Muscle of leg (tissue), 11 donors: ENCODE measurements around the gene RELB. TPM values are rescaled to one million over a fixed set of nuclear protein-coding genes. Genes with fewer than 3 reads are reported as not detected.

Experiments
- DNase-seq: peaks from one replicate; pipeline ENCODE4 v3.0.0; 2013
- H3K27ac ChIP-seq: one replicate; pipeline ENCODE4 v1.5.1; 2013; ENCODE audit warnings: mild to moderate bottlenecking, low read length, control low read depth
- H3K27me3 ChIP-seq: one replicate; pipeline ENCODE4 v1.6.1; 2013; ENCODE audit warnings: low read length; ENCODE audit not compliant: control insufficient read depth, insufficient read depth
- H3K36me3 ChIP-seq: one replicate; pipeline ENCODE4 v1.6.1; 2013; ENCODE audit warnings: low read length; ENCODE audit not compliant: control insufficient read depth, insufficient read depth
- H3K4me1 ChIP-seq: one replicate; pipeline ENCODE4 v1.6.1; 2013; ENCODE audit warnings: low read length; ENCODE audit not compliant: control insufficient read depth, insufficient read depth
- H3K4me3 ChIP-seq: one replicate; pipeline ENCODE4 v1.5.1; 2013; ENCODE audit warnings: low read length, control low read depth
- H3K9me3 ChIP-seq: replicated peaks from 2 replicates; pipeline ENCODE4 v1.6.1; 2013; ENCODE audit warnings: low read depth, low read length; ENCODE audit not compliant: control insufficient read depth
- WGBS: methylation state at CpG from one replicate; pipeline ENCODE4 v1.1.5; 2013; ENCODE audit warnings: missing lambda C conversion rate; ENCODE audit not compliant: insufficient coverage; 5-methylcytosine and 5-hydroxymethylcytosine counted together
- polyA plus RNA-seq, 8 donors: library from polyadenylated mRNA; unstranded; fragments of 120-200 nt; gene quantifications; one replicate each; pipeline versions ENCODE4 v1.2.1 to v1.2.3, GENCODE V29; 2013; ENCODE audit warnings: inconsistent platforms in 1 of 8, low replicate concordance in 1 of 8; ENCODE audit not compliant: insufficient read length in 8 of 8, insufficient read depth in 1 of 8
- total RNA-seq: library from RNA; stranded (reverse); fragments of 120-200 nt; gene quantifications from one replicate; pipeline ENCODE4 v1.2.4, GENCODE V29; 2013

The RELB gene
- total and polyA plus RNA-seq, 9 donors, result 2.0 to 6.0 (median 5.1) TPM

DNA sequence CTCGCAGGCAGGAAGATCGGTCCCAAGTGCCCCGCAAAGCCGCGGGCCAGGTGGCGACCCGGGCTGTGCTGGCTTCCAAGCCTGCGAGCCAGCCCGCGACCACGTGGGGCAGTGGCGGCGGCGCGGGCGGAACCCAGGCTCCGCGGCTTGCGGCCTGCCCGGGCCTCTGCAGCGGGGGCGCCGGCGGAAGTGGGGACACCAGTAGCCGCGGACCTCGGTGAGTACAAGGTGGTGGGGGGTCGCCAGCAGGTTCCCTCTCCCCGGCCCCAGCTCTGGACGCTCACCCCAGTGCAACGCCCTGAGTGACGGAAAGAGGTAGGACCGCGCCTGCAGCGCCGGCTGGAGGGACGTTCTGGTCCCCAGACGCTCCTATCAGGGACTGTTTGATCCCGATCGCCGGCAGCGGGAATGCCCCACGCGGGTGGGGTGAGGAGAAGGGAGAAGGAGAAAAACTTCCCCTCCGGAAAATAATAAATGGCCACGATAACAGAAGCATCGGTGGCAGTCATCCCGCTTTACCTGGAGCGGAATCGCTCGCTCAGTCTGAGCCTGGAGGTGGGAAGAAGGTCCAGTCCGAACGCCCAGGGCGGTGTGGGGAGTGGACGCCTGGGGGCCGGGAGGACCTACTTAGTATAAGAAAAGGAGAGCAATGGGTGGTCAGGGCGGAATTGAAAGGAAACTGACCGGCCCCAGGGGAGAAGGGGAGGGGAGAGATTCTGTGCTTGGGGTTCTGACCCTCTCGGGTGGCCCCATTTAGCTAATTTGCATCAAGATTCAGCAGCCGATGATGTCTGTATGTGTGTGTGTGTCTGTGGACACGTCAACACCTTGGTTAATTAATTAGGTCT lies 78.0 kb downstream of the RELB start, which contains the start of gene GEMIN7:
GEMIN7 (plus strand) TSS at position 198 of the 848 bp plus-strand sequence. CDS start 10,855 bp downstream, outside the sequence.
- under 1% methylated on average over 46 of the region's 61 CpGs for WGBS
- H3K4me1 ChIP-seq, result peaks cover 33% of the 10 kb centered on the region

GRCh38 chr19:45079911-45080370 lies 78.7 kb downstream of the RELB start:
- WGBS, result 12% methylated on average over 5 of the region's 6 CpGs
- Histone ChIP-seq H3K27ac (peak overlapping the region; percentile 10), H3K4me1 (peaks cover 29% of the 10 kb centered on the region), H3K27me3 (peaks cover 4% of the 10 kb centered on the region), H3K9me3 (no peaks in the 10 kb centered on the region), H3K36me3 (peaks cover 17% of the 10 kb centered on the region), H3K4me3 (peak overlapping the region; percentile 86)
- no peak for DNase-seq

More for the DNA sequence above, 78.0 kb downstream of the RELB start, which contains the start of gene GEMIN7:
- Histone ChIP-seq H3K9me3 (no peaks in the 10 kb centered on the region), H3K36me3 (peaks cover 11% of the 10 kb centered on the region), H3K4me3 (peak within 1 kb of the TSS; percentile 86), H3K27ac (peak within 1 kb of the TSS; percentile 21), H3K27me3 (peaks cover 4% of the 10 kb centered on the region)
- DNase-seq, result peak; percentile 81

GRCh38 chr19:45082170-45082569 lies 80.9 kb downstream of the RELB start:
- Histone ChIP-seq H3K9me3 (no peaks in the 10 kb centered on the region), H3K4me3 (no peak overlapping the region), H3K36me3 (peaks cover 21% of the 10 kb centered on the region), H3K27me3 (no peaks in the 10 kb centered on the region), H3K4me1 (peaks cover 13% of the 10 kb centered on the region), H3K27ac (no peak overlapping the region)
- 88% methylated on average over 5 of the region's 5 CpGs for WGBS
- no peak for DNase-seq

DNA sequence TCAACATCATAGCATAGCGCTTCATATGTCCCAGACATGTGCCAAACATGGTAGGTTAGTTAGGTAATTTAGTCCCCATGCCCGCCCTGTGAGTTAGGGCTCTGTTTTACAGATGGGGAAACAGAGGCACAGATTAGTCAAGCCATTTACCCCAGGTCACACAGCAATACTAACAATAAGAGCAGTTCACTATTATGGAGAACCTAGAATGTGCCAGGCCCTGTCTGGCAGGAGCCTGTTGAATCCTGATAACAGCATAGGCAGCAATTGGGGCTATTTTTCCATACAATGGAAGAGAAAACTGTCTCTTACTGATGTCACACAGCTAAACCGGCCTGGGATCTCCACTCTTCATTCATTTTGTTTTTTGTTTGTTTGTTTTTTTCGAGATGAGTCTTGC lies 85.2 kb downstream of the RELB start:
- Histone ChIP-seq H3K4me1 (peaks cover 11% of the 10 kb centered on the region), H3K27me3 (no peaks in the 10 kb centered on the region), H3K36me3 (peaks cover 45% of the 10 kb centered on the region), H3K27ac (no peak overlapping the region), H3K9me3 (no peaks in the 10 kb centered on the region), H3K4me3 (no peak overlapping the region)
- WGBS, result 100% methylated on average over 1 of the region's 4 CpGs
- DNase-seq, result no peak

DNA sequence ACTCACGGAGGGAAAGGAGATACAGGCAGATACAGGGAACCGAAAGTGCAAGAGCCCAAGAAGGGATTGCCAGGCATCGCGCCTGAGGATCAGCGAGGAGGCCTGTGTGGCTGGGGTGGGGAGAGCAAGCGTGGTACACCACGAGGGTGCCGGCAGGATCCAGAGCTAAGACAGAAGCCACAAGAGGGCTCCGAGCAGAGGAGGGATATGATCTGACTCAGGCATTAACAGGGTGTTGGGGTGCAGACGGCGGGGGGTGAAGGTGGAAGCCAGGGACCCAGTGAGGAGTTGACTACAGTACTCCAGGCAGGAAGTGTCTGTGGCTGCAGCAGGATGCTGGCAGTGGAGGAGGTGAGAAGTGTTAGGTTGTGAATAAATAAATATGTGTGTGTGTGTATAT lies 86.3 kb downstream of the RELB start:
- H3K4me1 ChIP-seq, result peaks cover 11% of the 10 kb centered on the region
- H3K27ac ChIP-seq, result no peak overlapping the region
- peaks cover 38% of the 10 kb centered on the region for H3K36me3 ChIP-seq
- H3K27me3 ChIP-seq, result no peaks in the 10 kb centered on the region
- H3K4me3 ChIP-seq, result no peak overlapping the region
- DNase-seq, result no peak
- 83% methylated on average over 11 of the region's 11 CpGs for WGBS
- no peaks in the 10 kb centered on the region for H3K9me3 ChIP-seq

Other genes starting within 250 kb of the RELB start
- gene CBLC, start 223.6 kb upstream of the RELB start, total RNA-seq, result not detected
- gene CBLC, start 223.6 kb upstream of the RELB start, polyA plus RNA-seq, result 1 to 10 TPM in 2 of 8 donors, under 1 TPM in 2, not detected in 4; 0.11 to 2.6 (median 1.1) TPM
- gene BCAM, start 192.4 kb upstream of the RELB start, total RNA-seq, result 81.6 TPM
- gene BCAM, start 192.4 kb upstream of the RELB start, polyA plus RNA-seq, result 100 to 1,000 TPM; 122 to 235 (median 205) TPM
- gene NECTIN2, start 155.2 kb upstream of the RELB start, total RNA-seq, result 38.4 TPM
- gene NECTIN2, start 155.2 kb upstream of the RELB start, polyA plus RNA-seq, result 10 to 100 TPM; 48.7 to 61.8 (median 54.7) TPM
- 24.3 TPM for gene TOMM40, start 110.2 kb upstream of the RELB start, total RNA-seq
- gene TOMM40, start 110.2 kb upstream of the RELB start, polyA plus RNA-seq, result 10 to 100 TPM; 35.9 to 41.8 (median 37.0) TPM
- 56.7 TPM for gene APOE, start 95.7 kb upstream of the RELB start, total RNA-seq
- gene APOE, start 95.7 kb upstream of the RELB start, polyA plus RNA-seq, result 10 to 100 TPM; 32.7 to 62.3 (median 43.9) TPM
- 25.0 TPM for gene APOC1, start 86.9 kb upstream of the RELB start, total RNA-seq
- gene APOC1, start 86.9 kb upstream of the RELB start, polyA plus RNA-seq, result 10 to 100 TPM; 13.5 to 25.2 (median 15.7) TPM
- gene APOC4, start 59.2 kb upstream of the RELB start, total RNA-seq, result not detected
- gene APOC4, start 59.2 kb upstream of the RELB start, polyA plus RNA-seq, result not detected
- 0.44 TPM for gene APOC2, start 55.4 kb upstream of the RELB start, total RNA-seq
- gene APOC2, start 55.4 kb upstream of the RELB start, polyA plus RNA-seq, result 1 to 10 TPM in 3 of 8 donors, under 1 TPM in 2, not detected in 3; 0.33 to 8.8 (median 4.5) TPM
- gene CLPTM1, start 46.1 kb upstream of the RELB start, total RNA-seq, result 18.7 TPM
- 10 to 100 TPM; 45.7 to 64.6 (median 57.2) TPM for gene CLPTM1, start 46.1 kb upstream of the RELB start, polyA plus RNA-seq
- 22.8 TPM for gene CLASRP, start 37.6 kb downstream of the RELB start, total RNA-seq
- 10 to 100 TPM; 38.2 to 56.2 (median 45.6) TPM for gene CLASRP, start 37.6 kb downstream of the RELB start, polyA plus RNA-seq
- 0.13 TPM for gene ZNF296, start 75.0 kb downstream of the RELB start, total RNA-seq
- 1 to 10 TPM in 3 of 8 donors, under 1 TPM in 5; 0.29 to 1.5 (median 0.80) TPM for gene ZNF296, start 75.0 kb downstream of the RELB start, polyA plus RNA-seq
- 13.8 TPM for gene GEMIN7, start 77.8 kb downstream of the RELB start, total RNA-seq
- 10 to 100 TPM; 19.9 to 25.3 (median 21.8) TPM for gene GEMIN7, start 77.8 kb downstream of the RELB start, polyA plus RNA-seq
- gene PPP1R37, start 91.7 kb downstream of the RELB start, total RNA-seq, result 20.4 TPM
- gene PPP1R37, start 91.7 kb downstream of the RELB start, polyA plus RNA-seq, result 10 to 100 TPM; 19.4 to 29.3 (median 24.7) TPM
- 0.13 TPM for gene NKPD1, start 159.5 kb downstream of the RELB start, total RNA-seq
- under 1 TPM; 0.12 to 0.38 (median 0.17) TPM for gene NKPD1, start 159.5 kb downstream of the RELB start, polyA plus RNA-seq
- gene TRAPPC6A, start 176.8 kb downstream of the RELB start, total RNA-seq, result 18.4 TPM
- gene TRAPPC6A, start 176.8 kb downstream of the RELB start, polyA plus RNA-seq, result 10 to 100 TPM; 18.4 to 31.6 (median 25.1) TPM
- 1.8 TPM for gene BLOC1S3, start 177.3 kb downstream of the RELB start, total RNA-seq
- gene BLOC1S3, start 177.3 kb downstream of the RELB start, polyA plus RNA-seq, result 1 to 10 TPM; 5.2 to 8.4 (median 7.3) TPM
- gene EXOC3L2, start 243.9 kb downstream of the RELB start, total RNA-seq, result 1.9 TPM
- 1 to 10 TPM in 7 of 8 donors, under 1 TPM in 1; 0.93 to 2.0 (median 1.6) TPM for gene EXOC3L2, start 243.9 kb downstream of the RELB start, polyA plus RNA-seq
- gene MARK4, start 249.8 kb downstream of the RELB start, total RNA-seq, result 11.1 TPM
- 10 to 100 TPM; 29.0 to 38.9 (median 35.8) TPM for gene MARK4, start 249.8 kb downstream of the RELB start, polyA plus RNA-seq